Activated CD8-positive, alpha-beta memory T cell treated with anti-CD3 and anti-CD28 coated beads, Interleukin-2, amount 50 U/mL, for 48 hours (primary cell): ENCODE results near the gene MAP9.
"Not testable (repeated sequence)": the region's sequence is repeated elsewhere in the genome, so short reads cannot be mapped to it uniquely, and the experiment has no call there.

Experiments used
- DNase-seq: peaks from one replicate; pipeline ENCODE4 v3.0.0-alpha.2; 2020

The MAP9 gene

GRCh38 chr4:155339999-155340398 is 36.8 kb downstream of the MAP9 start:
- DNase-seq = no peak

DNA sequence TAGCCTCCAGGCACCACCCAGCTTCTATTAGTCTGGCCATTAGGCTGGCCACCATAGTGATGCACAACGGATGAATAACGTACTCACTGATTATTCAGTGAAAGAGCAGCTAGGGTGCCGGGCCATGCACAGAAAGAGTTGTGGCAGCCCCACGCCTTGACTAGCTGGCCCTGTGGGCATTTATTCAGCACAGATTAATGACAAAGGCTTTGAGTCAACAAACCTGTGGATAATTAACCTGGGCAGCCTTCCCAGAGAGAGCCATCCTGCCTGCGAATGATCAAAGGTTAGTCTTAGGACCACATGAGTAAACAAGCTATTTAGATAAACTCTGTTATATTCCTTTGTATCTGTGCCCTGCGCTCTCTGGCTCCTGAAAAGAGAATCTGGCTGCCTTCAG is 37.2 kb downstream of the MAP9 start:
- no peak for DNase-seq

DNA sequence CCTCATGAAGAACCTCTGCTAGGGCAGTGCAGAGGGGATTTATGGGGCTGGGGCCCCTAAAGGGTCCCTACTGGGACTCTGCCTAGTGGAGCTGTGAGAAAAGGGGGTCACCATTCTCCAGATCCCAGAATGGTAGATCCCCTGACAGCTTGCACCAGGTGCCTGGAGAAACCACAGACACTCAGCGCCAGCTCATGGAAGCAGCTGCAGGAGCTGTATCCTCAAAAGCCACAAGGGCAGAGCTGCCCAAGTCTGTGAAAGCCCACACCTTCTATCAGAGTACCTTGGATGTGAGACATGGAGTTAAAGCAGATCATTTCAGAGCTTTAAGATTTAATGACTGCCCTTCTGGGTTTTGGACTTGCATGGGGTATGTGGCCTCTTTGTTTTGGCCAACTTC is 38.6 kb downstream of the MAP9 start:
- DNase-seq = no peak

DNA sequence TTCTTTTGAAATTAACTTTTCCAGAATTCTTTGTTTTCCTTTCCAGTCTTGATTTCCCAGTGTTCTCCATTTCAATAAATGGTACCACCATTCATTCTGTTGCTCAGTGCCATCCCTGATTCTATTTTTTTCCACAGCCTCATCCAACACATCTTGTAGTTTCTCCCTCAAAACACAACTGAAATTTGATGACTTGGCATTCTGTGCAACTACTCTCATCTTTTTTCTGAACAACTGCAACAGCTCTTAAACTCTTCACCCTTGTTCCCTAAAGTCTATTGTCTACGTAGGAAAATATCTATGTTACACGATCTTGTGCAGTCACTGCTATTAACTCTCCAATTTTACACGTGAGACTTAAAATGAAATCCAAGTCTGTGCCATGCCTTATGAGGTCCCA is 40.5 kb downstream of the MAP9 start:
- DNase-seq = no peak

- DNase-seq = no peak
Observed at GRCh38 chr4:155331478-155331877, 45.3 kb downstream of the MAP9 start.

DNA sequence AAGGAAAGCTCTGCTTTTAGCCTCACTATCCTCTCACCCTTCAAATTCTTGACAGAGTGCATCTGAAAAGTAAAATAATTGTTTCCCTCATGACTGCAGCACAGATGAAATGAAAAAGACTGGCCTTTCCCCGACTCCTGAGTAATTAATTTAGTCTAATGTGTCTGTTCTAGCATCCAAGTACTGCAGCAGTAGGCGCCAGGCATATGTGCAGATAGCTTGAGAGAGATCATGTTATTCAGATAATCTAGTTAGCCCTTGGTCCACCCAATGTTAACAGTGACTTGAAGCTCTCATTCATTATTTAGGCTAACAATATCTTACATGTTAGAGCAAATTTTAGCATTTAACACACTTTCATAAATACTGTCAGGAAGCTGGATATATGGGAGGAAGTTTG is 54.0 kb downstream of the MAP9 start:
- DNase-seq = no peak

DNA sequence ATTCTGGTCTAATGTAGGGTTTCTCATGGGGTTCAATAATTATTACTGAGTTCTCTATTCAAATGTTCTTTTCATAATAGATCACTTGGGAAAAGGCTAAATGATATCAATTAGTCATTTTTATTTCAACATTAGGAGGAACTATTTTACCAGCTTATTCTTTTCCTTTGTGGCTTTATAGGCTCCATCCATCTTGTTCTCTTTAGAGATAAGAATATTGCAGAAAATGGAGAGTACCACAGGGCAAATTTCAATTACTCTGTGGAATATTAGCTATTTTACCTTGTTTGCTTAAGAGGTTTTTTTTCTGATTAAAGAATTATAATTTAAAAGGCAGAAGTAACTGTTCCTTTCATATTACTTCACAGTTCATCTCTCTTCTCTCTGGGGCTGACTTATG is 55.8 kb downstream of the MAP9 start:
- no peak for DNase-seq

- DNase-seq = no peak
Observed at GRCh38 chr4:155319516-155319915, 57.2 kb downstream of the MAP9 start.

- not testable (repeated sequence) for DNase-seq
Observed at GRCh38 chr4:155312027-155312426, 64.7 kb downstream of the MAP9 start.

DNA sequence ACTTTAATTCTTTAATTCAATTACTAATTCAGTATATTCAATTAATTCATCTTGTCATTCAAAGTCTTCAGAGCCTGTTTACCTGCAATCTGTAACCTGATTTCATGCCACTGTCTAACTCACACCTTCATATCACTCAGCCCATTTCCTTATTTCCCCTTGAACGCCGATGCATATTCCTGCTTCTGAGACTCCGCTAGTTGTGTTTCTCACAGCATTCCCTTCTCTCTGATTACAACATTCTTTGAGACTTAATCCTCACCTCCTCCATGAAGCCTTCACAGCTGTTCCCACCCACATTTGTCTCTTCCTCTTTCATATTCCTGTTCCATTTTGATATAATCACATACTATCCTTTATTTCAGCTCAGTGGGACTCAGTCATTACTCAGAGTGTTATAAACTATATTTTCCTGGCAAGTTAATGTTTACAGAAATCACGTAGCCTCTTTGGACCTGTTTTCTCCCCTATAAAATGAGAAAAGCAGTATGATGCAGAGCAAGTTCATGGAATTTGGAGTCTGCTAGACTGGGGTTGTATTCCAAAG is 69.0 kb downstream of the MAP9 start:
- no peak for DNase-seq

DNA sequence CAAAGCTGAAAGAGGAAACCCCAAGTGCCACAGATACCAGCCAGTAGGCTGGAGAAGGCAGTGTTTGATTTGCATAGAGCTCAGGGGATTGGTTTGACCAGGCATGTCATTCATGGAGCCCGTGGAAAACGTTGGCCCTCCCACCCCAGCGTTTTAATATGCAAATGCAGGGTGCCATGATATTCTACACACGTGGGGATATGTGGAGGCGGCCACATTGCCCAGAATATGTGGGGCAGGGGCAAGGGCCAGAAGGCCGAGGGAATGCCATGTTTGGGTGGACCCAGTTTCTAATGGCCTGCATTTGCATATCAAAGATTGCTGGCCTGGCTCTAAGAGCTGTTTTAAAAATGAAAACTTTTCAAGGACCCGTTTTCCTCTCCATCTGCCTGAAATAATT is 71.1 kb downstream of the MAP9 start:
- DNase-seq = no peak

- no peak for DNase-seq
Observed at GRCh38 chr4:155304375-155304774, 72.4 kb downstream of the MAP9 start.

DNA sequence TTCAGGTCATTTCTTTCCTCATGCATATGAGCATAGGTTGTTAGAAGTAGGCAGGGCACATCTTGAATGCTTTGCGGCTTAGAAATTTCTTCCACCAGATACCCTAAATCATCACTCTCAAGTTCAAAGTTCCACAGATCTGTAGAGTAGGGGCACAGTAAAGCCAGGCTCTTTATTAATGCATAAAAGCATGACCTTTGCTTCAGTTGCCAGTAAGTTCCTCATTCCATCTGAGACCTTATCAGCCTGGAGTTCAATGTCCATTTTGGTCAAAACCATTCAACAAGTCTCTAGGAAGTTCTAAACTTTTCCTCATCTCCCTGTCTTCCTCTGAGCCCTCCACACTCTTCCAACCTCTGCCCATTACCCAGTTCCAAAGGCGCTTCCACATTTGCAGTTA is 77.7 kb downstream of the MAP9 start:
- no peak for DNase-seq
